Left ventricle myocardium superior (tissue), 1 donor: ENCODE measurements around the gene ZMIZ1. TPM values are rescaled to one million over a fixed set of nuclear protein-coding genes. Genes with fewer than 3 reads are reported as not detected.
A peak's percentile ranks its signal among the peaks of the same experiment; 100 is the strongest.
"Not testable (repeated sequence)": the region's sequence is repeated elsewhere in the genome, so short reads cannot be mapped to it uniquely, and the experiment has no call there.

Experiments
- ATAC-seq: fragments of 200-7000 bp; cut with Tn5 transposase; one replicate; pipeline ENCODE4 v1.9.1; 2020; ENCODE audit warnings: mild to moderate bottlenecking, moderate library complexity
- DNase-seq: peaks from one replicate; pipeline ENCODE4 v3.0.0-alpha.2; 2020
- intact Hi-C: fragments of 100-400 bp; cut with micrococcal nuclease; formaldehyde crosslinking; loops from one replicate; pipeline ENCODE4 v1.11.0; 2022
- total RNA-seq: library from RNA; stranded (reverse); fragmentation: NEBNext Ultra II Directional; extraction: Animal tissue kit (Norgen Biotek cat#: 25700); gene quantifications from one replicate; pipeline ENCODE4 v1.2.1, GENCODE V29; 2021
- donor health status: DM: no; HTN: yes; CAD: no; lungs with severe emphysema.

ZMIZ1 gene
- total RNA-seq, 1 donor from 2014 or later = 49.5 TPM

- ATAC-seq (no peak), DNase-seq (no peak)
- intact Hi-C loops = no loop called here
Observed at GRCh38 chr10:79335094-79335469, 266.3 kb downstream of the ZMIZ1 start.

- DNase-seq (no peak), ATAC-seq (peak; percentile 13)
- intact Hi-C loops = no loop called here
Observed at GRCh38 chr10:79335470-79336235, 266.9 kb downstream of the ZMIZ1 start.

GRCh38 chr10:79336276-79336675 lies 267.5 kb downstream of the ZMIZ1 start:
- DNase-seq (no peak), ATAC-seq (no peak)
- intact Hi-C loops = no loop called here

- ATAC-seq = no peak
- intact Hi-C loops = no loop called here
- no peak for DNase-seq
Observed at GRCh38 chr10:79336739-79337138, 268.0 kb downstream of the ZMIZ1 start.

GRCh38 chr10:79337783-79338469 lies 269.2 kb downstream of the ZMIZ1 start:
- intact Hi-C loops, ATAC-seq, DNase-seq: not testable (repeated sequence)

- DNase-seq (no peak), ATAC-seq (no peak)
- intact Hi-C loops = no loop called here
Observed at GRCh38 chr10:79339266-79339665, 270.5 kb downstream of the ZMIZ1 start.

- intact Hi-C loops = no loop called here
- DNase-seq (no peak), ATAC-seq (peak; percentile 53)
Observed at GRCh38 chr10:79340646-79341244, 272.0 kb downstream of the ZMIZ1 start.

- DNase-seq = no peak
- intact Hi-C loops = no loop called here
- no peak for ATAC-seq
Observed at GRCh38 chr10:79342295-79342761, 273.6 kb downstream of the ZMIZ1 start.

- no peak for DNase-seq
- no peak for ATAC-seq
- intact Hi-C loops = no loop called here
Observed at GRCh38 chr10:79342811-79343561, 274.2 kb downstream of the ZMIZ1 start.

GRCh38 chr10:79344502-79345195 lies 275.9 kb downstream of the ZMIZ1 start:
- DNase-seq (no peak), ATAC-seq (no peak)
- intact Hi-C loops = no loop called here

- intact Hi-C loops = no loop called here
- ATAC-seq (no peak), DNase-seq (no peak)
Observed at GRCh38 chr10:79345241-79346011, 276.7 kb downstream of the ZMIZ1 start.

- intact Hi-C loops = no loop called here
- DNase-seq (no peak), ATAC-seq (no peak)
Observed at GRCh38 chr10:79346012-79346340, 277.2 kb downstream of the ZMIZ1 start.

- no peak for ATAC-seq
- intact Hi-C loops = no loop called here
Observed at GRCh38 chr10:79346388-79347225, 277.8 kb downstream of the ZMIZ1 start.

GRCh38 chr10:79347226-79347893 lies 278.6 kb downstream of the ZMIZ1 start, which contains the start of gene PPIF:
PPIF (plus strand) TSS chr10:79347469; CDS start chr10:79347549, 80 bp downstream.
- ATAC-seq (peak; percentile 93), DNase-seq (peak; percentile 98)
- intact Hi-C loops = no loop called here

More at GRCh38 chr10:79346388-79347225, 277.8 kb downstream of the ZMIZ1 start:
- DNase-seq = no peak

- peak; percentile 75 for ATAC-seq
- intact Hi-C loops = no loop called here
- peak; percentile 86 for DNase-seq
Observed at GRCh38 chr10:79347894-79348639, 279.3 kb downstream of the ZMIZ1 start.

GRCh38 chr10:79348640-79348988 lies 279.8 kb downstream of the ZMIZ1 start:
- ATAC-seq = no peak
- no peak for DNase-seq
- intact Hi-C loops = no loop called here
